Keratinocyte (primary cell): Measurements from ENCODE around the gene ETHE1. TPM values are rescaled to one million over a fixed set of nuclear protein-coding genes. Genes with fewer than 3 reads are reported as not detected.

ENCODE experiments used
- DNase-seq: peaks from one replicate; pipeline ENCODE4 v3.0.0-alpha.2; 2011; ENCODE audit warnings: low read depth, missing footprints, low spot score
- FAIRE-seq: peaks from 2 replicates; lab custom pipeline; 2011; peaks lifted over from hg19 to GRCh38; lab: Jason Lieb, UNC
- H2AFZ ChIP-seq: 2 replicates; pipeline ENCODE4 v1.6.0; 2012; ENCODE audit warnings: low read length, control low read depth, inconsistent platforms; ENCODE audit not compliant: control insufficient read depth
- H3K27ac ChIP-seq: 2 replicates; pipeline ENCODE4 v1.5.1; 2011; ENCODE audit warnings: low read length; ENCODE audit not compliant: control insufficient read depth, insufficient read depth
- H3K27me3 ChIP-seq: 3 replicates; pipeline ENCODE4 v1.6.0; 2011; ENCODE audit warnings: low read length; ENCODE audit not compliant: control insufficient read depth, insufficient read depth; ENCODE audit errors: extremely low read depth
- H3K36me3 ChIP-seq, 2 experiments: 2 replicates in 1 of 2; 3 replicates in 1 of 2; pipeline ENCODE4 v1.5.1; 2011; ENCODE audit warnings: low read length in 2 of 2, mild to moderate bottlenecking in 1 of 2; ENCODE audit not compliant: control insufficient read depth in 2 of 2, insufficient read depth in 2 of 2; ENCODE audit errors: extremely low read depth in 1 of 2
- H3K4me1 ChIP-seq: 3 replicates; pipeline ENCODE4 v1.5.1; 2011; ENCODE audit warnings: low read length; ENCODE audit not compliant: control insufficient read depth, insufficient read depth; ENCODE audit errors: extremely low read depth
- H3K4me2 ChIP-seq: 3 replicates; pipeline ENCODE4 v1.6.0; 2011; ENCODE audit warnings: low read depth, low read length; ENCODE audit not compliant: control insufficient read depth, insufficient read depth; ENCODE audit errors: extremely low read depth
- H3K4me3 ChIP-seq, 3 experiments: fragments of 200-600 bp in 1 of 3; sonication (generic) in 1 of 3; 2 replicates in 2 of 3; 3 replicates in 1 of 3; pipeline ENCODE4 v1.5.1; 2011 to 2016; ENCODE audit warnings: low read length in 3 of 3, mild to moderate bottlenecking in 3 of 3, control low read depth in 2 of 3, inconsistent platforms in 1 of 3, low read depth in 1 of 3, mixed read lengths in 1 of 3, mixed run types in 1 of 3, moderate library complexity in 1 of 3; ENCODE audit not compliant: control insufficient read depth in 2 of 3, insufficient read depth in 2 of 3; ENCODE audit errors: extremely low read depth in 1 of 3
- H3K79me2 ChIP-seq: 2 replicates; pipeline ENCODE4 v1.6.0; 2012; ENCODE audit warnings: low read length; ENCODE audit not compliant: control insufficient read depth, insufficient read depth
- H3K9ac ChIP-seq: 3 replicates; pipeline ENCODE4 v1.6.0; 2011; ENCODE audit warnings: low read length; ENCODE audit not compliant: control insufficient read depth, insufficient read depth; ENCODE audit errors: extremely low read depth
- H3K9me1 ChIP-seq: 3 replicates; pipeline ENCODE4 v1.6.0; 2011; ENCODE audit warnings: low read length; ENCODE audit not compliant: control insufficient read depth, insufficient read depth; ENCODE audit errors: extremely low read depth
- H3K9me3 ChIP-seq: 2 replicates; pipeline ENCODE4 v1.5.1; 2012; ENCODE audit warnings: low read depth, low read length; ENCODE audit not compliant: control insufficient read depth
- H4K20me1 ChIP-seq: 3 replicates; pipeline ENCODE4 v1.6.0; 2011; ENCODE audit warnings: low read length; ENCODE audit not compliant: control insufficient read depth, insufficient read depth; ENCODE audit errors: extremely low read depth
- CTCF ChIP-seq, 3 experiments: IDR thresholded peaks in 1 of 3; conservative IDR thresholded peaks in 1 of 3; optimal IDR thresholded peaks in 1 of 3; 2 replicates in 2 of 3; 3 replicates in 1 of 3; pipeline versions ENCODE3 to v1.5.1; 2011; ENCODE audit warnings: low read length in 3 of 3, mild to moderate bottlenecking in 3 of 3, moderate library complexity in 2 of 3, control low read depth in 1 of 3, inconsistent platforms in 1 of 3; ENCODE audit not compliant: insufficient read depth in 2 of 3; ENCODE audit errors: extremely low read depth in 1 of 3
- EZH2 ChIP-seq: IDR thresholded peaks from one replicate; pipeline ENCODE4 v1.6.1; 2012; ENCODE audit warnings: inconsistent platforms, mild to moderate bottlenecking, low read length, moderate library complexity
- dilution Hi-C: fragments of 300-500 bp; cut with MboI; formaldehyde crosslinking; loops from one replicate; pipeline ENCODE4 v1.7.0; 2020; ENCODE audit warnings: low sequenced_read_pairs; ENCODE audit not compliant: extremely low pct_ligation_motif_present
- polyA plus RNA-seq, 5 experiments: library from polyadenylated mRNA; depleted of rRNA in 3 of 5; stranded (reverse) in 3 of 5; stranded (forward) in 1 of 5; unstranded in 1 of 5; fragments of >200 nt; gene quantifications; 1 replicate in 1 of 5; 2 replicates in 3 of 5; 3 replicates in 1 of 5; pipeline versions ENCODE4 v1.2.1 to v1.2.3, GENCODE V29; 2011 to 2012; ENCODE audit warnings: missing spikeins in 2 of 5, low read depth in 1 of 5, low replicate concordance in 1 of 5

ETHE1 gene
- polyA plus RNA-seq, 1 donor (not counting 4 experiments of a cell fraction or from before 2014, with no cell fraction given), result 234 TPM

- dilution Hi-C loops, result no loop called here
- Histone ChIP-seq H3K27me3 (no peaks in the 10 kb centered on the region), H3K27ac (no peak overlapping the region), H3K4me3 (no peak overlapping the region), H3K4me2 (no peak overlapping the region), H3K9me3 (no peaks in the 10 kb centered on the region), H3K9ac (no peak overlapping the region), H3K36me3 (peaks cover 0 to 5% of the 10 kb centered on the region in 2 experiments), H3K9me1 (peaks cover 4% of the 10 kb centered on the region), H3K79me2 (peaks cover under 1% of the 10 kb centered on the region), H3K4me1 (peaks cover 51% of the 10 kb centered on the region), H4K20me1 (no peaks in the 10 kb centered on the region), H2AFZ (no peak overlapping the region)
- no peak for FAIRE-seq
- no peak for DNase-seq
- TF ChIP-seq EZH2 (no peak), CTCF (optimal IDR thresholded peaks at IDR 0.05 in 1 of 3, IDR thresholded peaks at IDR 0.05 in 1 of 3, conservative IDR thresholded peaks at IDR 0.05 in 1 of 3; ENCODE audit: extremely low read depth in 1 of 3, insufficient read depth in 2 of 3, low read length in 3 of 3) (no peak)
Measured at GRCh38 chr19:43470288-43470687, 56.7 kb downstream of the ETHE1 start.

- Histone ChIP-seq H3K27me3 (no peaks in the 10 kb centered on the region), H2AFZ (no peak overlapping the region), H4K20me1 (no peaks in the 10 kb centered on the region), H3K9ac (no peak overlapping the region), H3K9me1 (peaks cover 4% of the 10 kb centered on the region), H3K79me2 (peaks cover 10% of the 10 kb centered on the region), H3K4me3 (no peak overlapping the region), H3K27ac (peak overlapping the region; percentile 13), H3K4me2 (no peak overlapping the region), H3K9me3 (no peaks in the 10 kb centered on the region), H3K4me1 (peaks cover 52% of the 10 kb centered on the region), H3K36me3 (peaks cover 0 to 2% of the 10 kb centered on the region in 2 experiments)
- no peak for DNase-seq
- TF ChIP-seq EZH2, result no peak
- TF ChIP-seq CTCF (optimal IDR thresholded peaks at IDR 0.05 in 1 of 3, IDR thresholded peaks at IDR 0.05 in 1 of 3, conservative IDR thresholded peaks at IDR 0.05 in 1 of 3; ENCODE audit: extremely low read depth in 1 of 3, insufficient read depth in 2 of 3, low read length in 3 of 3), result no peak
- dilution Hi-C loops, result no loop called here
- FAIRE-seq, result no peak
Measured at GRCh38 chr19:43469160-43469480, 57.9 kb downstream of the ETHE1 start.
